GM21528 (cell line): ENCODE results near the gene NDUFAF3.

Experiments
- ATAC-seq: cut with Tn5 transposase; IDR thresholded peaks from one replicate; pipeline ENCODE4 v1.9.1; 2021; ENCODE audit warnings: mild to moderate bottlenecking, moderate library complexity; ENCODE audit not compliant: unreplicated experiment, low FRiP score

The NDUFAF3 gene

GRCh38 chr3:49034650-49035049, 12.7 kb downstream of the NDUFAF3 start:
- no peak for ATAC-seq

DNA sequence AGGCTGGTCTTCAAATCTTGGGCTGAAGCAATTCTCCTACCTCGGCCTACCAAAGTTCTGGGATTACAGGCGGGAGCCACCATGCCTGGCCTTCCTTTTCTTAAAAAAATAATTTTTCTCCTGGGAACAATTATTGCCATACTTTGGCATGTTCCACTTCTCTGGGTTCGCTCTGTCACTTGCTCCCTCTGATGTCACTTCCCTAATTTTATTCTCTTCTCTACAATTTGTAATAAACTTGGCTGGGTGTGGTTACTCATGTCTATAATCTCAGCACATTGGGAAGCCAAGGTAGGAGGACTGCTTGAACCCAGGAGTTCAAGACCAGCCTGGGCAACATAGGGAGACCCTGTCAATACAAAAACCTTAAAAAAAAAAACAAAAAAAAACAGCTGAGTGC, 13.4 kb downstream of the NDUFAF3 start:
- no peak for ATAC-seq

- ATAC-seq = no peak
These were observed 31.6 kb downstream of the NDUFAF3 start for GRCh38 chr3:49053543-49053942.

GRCh38 chr3:49054344-49054862, 32.5 kb downstream of the NDUFAF3 start:
- no peak for ATAC-seq

DNA sequence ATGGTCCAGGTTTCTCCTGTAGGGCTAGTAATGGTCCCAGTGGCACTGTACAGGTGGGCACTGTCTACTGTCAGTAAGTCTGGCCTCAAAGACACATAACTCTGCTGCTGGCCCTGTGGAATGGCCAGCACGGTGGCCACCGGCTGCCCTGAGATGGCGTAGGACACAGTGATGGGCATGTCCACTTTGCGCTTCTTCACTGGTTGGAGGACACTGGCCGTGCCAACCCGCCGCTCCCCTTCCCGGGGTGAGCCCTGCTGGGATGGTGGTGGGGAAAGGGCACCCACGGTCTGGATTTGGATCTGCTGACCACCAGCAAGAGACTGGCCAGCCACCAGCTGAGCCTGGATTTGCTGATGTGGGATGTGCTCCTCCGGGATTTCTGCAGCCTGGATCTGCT, 35.3 kb downstream of the NDUFAF3 start:
- no peak for ATAC-seq

DNA sequence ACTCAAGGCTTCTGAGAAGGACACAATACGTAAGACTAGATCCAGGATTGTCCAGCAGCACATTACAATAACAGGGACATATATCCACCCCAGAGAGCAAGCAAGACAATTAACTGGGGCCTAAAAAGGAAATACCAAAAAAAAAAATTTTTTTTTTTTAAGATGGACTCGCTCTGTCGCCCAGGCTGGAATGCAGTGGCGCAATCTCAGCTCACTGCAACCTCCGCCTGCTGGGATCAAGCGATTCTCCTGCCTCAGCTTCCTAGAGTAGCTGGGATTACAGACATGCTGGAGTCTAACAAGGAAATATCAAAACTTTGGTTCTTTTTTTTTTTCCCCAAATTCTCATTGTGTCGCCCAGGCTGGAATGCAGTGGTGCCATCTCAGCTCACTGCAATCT, 36.1 kb downstream of the NDUFAF3 start:
- no peak for ATAC-seq
